ENCODE data around the gene TTC7B.

The TTC7B gene

GRCh38 chr14:90739318-90740068, 76.7 kb downstream of the TTC7B start:
- no peak for FAIRE-seq

DNA sequence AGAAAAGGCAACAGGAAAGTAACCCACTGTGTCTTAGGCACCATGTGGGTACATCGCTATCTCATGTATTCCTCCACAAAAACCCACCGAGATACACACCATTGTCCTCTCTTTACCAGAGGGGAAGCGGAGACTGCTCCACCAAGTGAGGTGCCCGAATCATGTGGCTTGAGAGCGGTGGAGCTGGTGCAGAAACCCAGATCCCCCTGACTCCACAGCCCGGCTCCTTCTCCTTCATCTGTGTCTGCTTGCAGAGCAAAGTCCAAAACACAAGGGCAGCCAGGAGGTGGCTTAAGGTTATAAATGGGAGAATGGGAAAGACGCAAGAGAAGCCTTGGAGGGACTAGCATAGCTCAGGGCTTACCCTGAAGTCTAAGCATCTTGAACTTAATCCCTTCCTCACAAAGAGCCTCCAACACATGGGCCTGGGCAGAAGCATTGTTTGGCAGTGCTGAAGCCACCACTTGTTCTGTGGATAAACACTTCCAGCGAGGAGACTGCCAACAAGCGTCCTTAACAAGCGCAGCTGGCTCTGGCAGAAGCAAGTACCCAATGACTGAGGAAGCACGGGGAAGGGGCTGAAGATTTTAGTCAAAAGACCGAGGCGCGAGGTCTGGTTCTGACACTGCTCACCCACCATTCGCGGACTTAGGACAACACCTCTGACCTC, 83.0 kb downstream of the TTC7B start:
- FAIRE-seq, result no peak

DNA sequence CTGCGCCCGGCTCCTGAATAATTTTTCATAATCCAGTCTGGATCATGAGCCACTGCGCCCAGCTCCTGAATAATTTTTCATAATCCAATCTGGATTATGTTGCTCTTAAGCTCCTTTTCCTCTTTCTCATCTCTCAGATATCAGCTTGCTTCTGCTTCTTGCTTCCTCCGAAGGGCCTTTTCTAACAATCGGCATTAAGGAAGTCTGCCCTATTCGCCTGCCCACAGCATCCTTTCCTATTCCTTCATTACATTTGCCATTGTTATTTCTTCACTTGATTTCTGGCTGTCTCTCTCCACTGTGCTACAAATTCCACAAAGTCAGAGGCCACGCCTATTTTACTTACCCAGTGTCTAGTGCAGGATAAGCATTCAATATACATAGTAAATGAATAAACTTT, 83.5 kb downstream of the TTC7B start:
- no peak for FAIRE-seq

DNA sequence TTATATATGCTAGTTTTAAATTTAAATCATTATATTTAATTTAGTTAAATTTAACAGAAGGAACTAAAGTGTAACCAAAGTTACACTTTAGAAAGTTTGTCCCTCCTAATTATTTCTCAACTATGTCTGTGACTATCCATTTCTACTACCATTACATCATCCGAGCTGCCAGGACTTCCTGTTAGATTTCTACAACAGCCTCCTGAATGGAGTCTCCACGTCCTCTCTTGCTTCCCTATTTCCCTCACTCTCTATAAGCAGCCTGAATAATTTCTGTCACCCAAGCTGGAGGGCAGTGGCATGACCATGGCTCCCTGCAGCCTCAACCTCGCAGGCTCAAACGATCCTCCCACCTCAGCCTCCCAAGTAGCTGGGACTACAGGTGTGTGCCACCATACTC, 84.1 kb downstream of the TTC7B start:
- FAIRE-seq, result no peak

- FAIRE-seq, result no peak
Measured at GRCh38 chr14:90731487-90731886, 84.7 kb downstream of the TTC7B start.

GRCh38 chr14:90730206-90730766, 85.9 kb downstream of the TTC7B start:
- no peak for FAIRE-seq

GRCh38 chr14:90728951-90729350, 87.3 kb downstream of the TTC7B start:
- no peak for FAIRE-seq

DNA sequence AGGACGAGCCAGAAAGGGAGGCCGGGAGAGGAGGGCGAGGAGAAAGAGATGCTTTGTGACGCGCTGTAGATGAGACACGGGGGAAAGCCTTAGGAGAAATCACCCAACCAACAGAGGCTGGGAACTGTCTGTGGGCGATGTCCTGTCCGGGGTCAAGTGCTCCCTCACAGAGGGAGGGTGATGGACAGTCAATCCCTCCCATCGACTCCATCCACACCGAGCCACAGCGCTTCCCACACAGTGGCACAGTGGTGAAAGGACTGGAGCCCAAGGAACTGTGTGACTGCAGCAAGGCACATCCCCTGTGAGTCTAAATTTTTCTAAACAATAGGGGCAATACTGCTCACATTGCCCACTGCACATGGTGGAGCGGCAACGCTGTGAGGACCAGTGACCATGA, 89.1 kb downstream of the TTC7B start:
- no peak for FAIRE-seq

- FAIRE-seq, result no peak
Measured at GRCh38 chr14:90726656-90727055, 89.6 kb downstream of the TTC7B start.

DNA sequence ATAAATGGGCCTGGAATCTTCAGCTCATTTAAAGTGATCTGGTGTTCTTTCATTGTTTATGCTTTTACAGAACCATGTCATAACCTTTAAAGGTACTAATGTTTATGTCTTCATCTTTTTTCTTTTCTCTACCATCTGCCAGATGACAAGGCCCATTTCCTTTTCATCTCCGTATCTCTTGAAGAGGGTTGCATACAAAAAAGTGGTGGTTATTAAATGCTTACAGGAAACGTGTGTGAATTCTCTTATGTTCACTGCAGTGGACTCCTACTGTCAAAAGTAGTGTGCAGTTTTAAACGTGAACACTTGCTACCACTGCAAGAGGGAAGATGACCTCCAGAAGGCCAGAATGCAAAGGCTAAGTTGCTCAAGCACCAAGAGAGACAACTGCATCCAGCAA, 91.4 kb downstream of the TTC7B start:
- FAIRE-seq, result no peak

DNA sequence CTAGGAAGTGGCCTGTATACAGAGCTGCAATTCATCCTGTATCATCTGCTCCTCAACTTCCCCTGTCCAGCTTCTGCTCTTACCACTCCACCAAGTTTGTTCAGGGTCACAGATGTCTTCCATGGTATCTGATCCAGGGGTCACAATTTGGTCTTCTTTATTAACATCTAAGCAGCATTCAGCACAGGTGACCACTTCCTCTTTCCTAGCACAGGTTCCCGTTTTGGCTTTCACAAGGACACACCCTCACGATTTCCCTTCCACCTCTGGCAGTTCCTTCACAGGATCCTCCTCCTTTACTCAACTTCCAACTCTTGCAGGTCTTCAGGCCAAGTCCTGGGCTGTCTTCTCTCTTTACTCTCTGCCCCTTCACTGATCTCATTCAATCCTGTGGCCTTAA, 93.6 kb downstream of the TTC7B start:
- FAIRE-seq, result no peak

GRCh38 chr14:90721619-90722305, 94.5 kb downstream of the TTC7B start:
- no peak for FAIRE-seq

GRCh38 chr14:90720832-90721231, 95.4 kb downstream of the TTC7B start:
- FAIRE-seq, result no peak

DNA sequence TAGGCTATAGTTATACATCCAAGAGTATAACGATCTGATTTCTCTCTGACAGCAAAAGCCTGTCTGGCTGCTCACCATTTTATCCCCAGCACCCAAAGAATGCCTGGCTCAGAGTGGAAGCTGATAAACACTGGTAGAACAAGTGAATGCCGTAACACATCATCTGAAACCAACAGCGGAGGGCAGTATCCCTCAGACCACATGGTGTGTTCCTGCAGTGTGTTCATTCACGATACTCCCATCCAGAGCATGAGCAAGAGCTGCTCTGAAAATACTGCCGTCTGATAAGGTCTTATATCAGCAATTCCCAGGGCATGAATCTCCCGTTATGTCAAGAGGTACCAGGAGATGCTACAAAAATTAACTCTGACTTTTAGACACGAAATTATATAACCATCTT, 95.9 kb downstream of the TTC7B start:
- FAIRE-seq, result no peak

- FAIRE-seq, result no peak
Measured at GRCh38 chr14:90717916-90718315, 98.3 kb downstream of the TTC7B start.

- FAIRE-seq, result no peak
Measured at GRCh38 chr14:90715993-90716392, 100.2 kb downstream of the TTC7B start.

DNA sequence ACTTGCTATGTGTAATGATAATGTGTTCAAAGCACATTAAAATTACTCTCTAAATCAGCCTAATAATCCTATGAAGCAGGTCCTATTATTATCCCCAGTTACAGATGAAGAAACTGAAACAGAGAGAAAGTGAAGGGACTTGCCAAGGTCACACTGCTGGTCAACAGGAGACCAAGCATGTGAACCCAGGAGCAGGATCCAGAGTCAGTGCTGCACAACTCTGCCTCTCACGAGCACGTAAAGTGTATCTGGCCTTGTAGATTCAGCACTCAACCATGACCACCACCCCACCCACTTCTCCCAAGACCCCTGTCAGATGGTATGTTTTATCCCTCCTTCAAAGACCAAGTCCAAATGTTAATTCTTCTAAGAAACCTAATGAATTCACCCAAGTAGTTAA, 100.7 kb downstream of the TTC7B start:
- FAIRE-seq, result no peak

DNA sequence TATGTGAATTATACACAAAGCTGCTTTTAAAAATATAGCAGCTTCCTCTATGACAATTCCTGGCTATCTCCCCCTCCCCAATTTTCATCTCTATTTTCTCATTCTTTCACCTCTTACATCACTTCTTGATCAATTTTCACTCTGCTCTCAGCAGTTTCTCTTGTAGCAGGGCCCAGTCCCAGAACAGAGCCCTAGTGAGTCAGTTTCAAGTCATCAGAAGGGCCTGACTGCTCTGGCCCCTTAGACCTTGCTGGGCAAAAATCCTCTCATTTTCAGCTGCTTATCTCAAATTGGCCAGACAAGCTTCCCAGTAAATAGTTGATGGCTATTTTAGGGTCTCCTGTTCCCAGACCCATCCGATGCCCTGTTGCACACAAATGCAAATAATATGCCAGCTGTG, 101.4 kb downstream of the TTC7B start:
- FAIRE-seq, result no peak

- no peak for FAIRE-seq
Measured at GRCh38 chr14:90704738-90705392, 111.4 kb downstream of the TTC7B start.

DNA sequence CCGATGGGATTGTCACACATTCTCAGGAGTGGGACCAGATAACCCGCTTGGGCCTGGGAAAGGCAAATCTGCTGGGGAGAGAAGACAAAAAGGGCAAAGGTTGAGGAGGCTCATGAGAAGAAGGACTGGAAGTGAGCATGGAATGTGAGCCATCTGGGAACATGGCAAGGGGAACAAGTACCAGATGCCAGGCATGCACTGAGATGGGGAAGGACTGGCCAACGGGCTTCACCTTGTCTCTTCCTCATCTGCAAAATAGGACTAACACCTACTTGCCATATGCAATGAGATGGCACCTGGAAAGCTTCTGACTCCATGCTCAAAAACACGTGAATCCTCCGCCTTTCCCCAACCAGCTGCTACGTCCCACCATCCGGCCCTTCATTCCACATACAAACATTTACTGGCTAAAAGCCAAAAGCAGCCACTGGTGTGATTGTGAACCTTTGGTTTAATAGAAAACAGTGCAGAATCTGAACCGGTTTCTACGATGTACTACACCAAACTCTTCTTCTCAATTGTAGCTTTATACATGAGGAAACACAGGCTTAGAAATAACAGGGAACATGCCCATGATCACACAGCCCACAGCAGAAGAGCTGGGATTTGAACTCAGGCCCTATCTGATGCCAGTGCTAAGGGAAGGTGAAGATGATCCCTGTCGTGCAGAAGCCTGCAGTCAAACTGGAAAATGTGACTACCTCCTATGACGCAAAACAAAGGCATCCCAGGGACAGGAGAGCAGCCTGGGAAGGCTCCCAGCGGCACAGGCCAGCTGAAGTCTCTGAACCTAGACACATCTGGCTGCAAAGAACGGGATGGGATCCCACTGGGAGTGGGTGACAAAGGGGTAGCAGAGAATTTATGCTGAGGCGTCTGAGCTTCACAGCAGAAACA, 112.1 kb downstream of the TTC7B start:
- FAIRE-seq, result no peak

- FAIRE-seq, result no peak
Measured at GRCh38 chr14:90700933-90701776, 115.1 kb downstream of the TTC7B start.

All from endometrium (tissue), 2 donors.